Endothelial cell of umbilical vein (primary cell): Measurements from ENCODE around the gene CDCA5. TPM values are rescaled to one million over a fixed set of nuclear protein-coding genes. Genes with fewer than 3 reads are reported as not detected.

Experiments
- BruUV-seq: library from RNA; stranded (reverse); fragments of 400-500 nt; replicated peaks from 2 replicates; lab custom pipeline; 2021; lab: Mats Ljungman, UMichigan
- CTCF ChIA-PET: fragments of 300-600, 350-600 bp; sonication (Branson Sonifier 250); formaldehyde crosslinking; loops from one replicate; lab custom pipeline; 2021; ENCODE audit warnings: antibody characterized with exemption, inconsistent platforms; lab: Charles Lee
- POLR2A ChIA-PET: fragments of 300-600, 350-600 bp; sonication (Branson Sonifier 250); formaldehyde crosslinking; loops from one replicate; lab custom pipeline; 2021; ENCODE audit warnings: antibody characterized with exemption, inconsistent platforms; lab: Charles Lee
- DNase-seq: peaks from one replicate; pipeline ENCODE4 v3.0.0-alpha.2; 2011; ENCODE audit warnings: low read depth, low spot score
- FAIRE-seq: peaks from 2 replicates; lab custom pipeline; 2011; peaks lifted over from hg19 to GRCh38; lab: Jason Lieb, UNC
- H2AFZ ChIP-seq: 2 replicates; pipeline ENCODE4 v1.6.0; 2012; ENCODE audit warnings: low read depth, low read length, control low read depth, inconsistent platforms
- H3K27ac ChIP-seq: 2 replicates; pipeline ENCODE4 v1.5.1; 2011; ENCODE audit warnings: low read depth, mild to moderate bottlenecking, control low read depth, low read length, moderate library complexity; ENCODE audit not compliant: insufficient read depth
- H3K27me3 ChIP-seq, 2 experiments: 2 replicates each; pipeline versions ENCODE4 v1.6.0 to v1.6.1; 2011; ENCODE audit warnings: low read length in 2 of 2, mixed read lengths in 1 of 2; ENCODE audit not compliant: control insufficient read depth in 2 of 2, insufficient read depth in 2 of 2
- H3K36me3 ChIP-seq, 2 experiments: 2 replicates in 1 of 2; 3 replicates in 1 of 2; pipeline ENCODE4 v1.5.1; 2011; ENCODE audit warnings: low read length in 2 of 2, mild to moderate bottlenecking in 1 of 2, moderate library complexity in 1 of 2; ENCODE audit not compliant: control insufficient read depth in 2 of 2, insufficient read depth in 2 of 2; ENCODE audit errors: extremely low read depth in 1 of 2
- H3K4me1 ChIP-seq: 3 replicates; pipeline ENCODE4 v1.5.1; 2011; ENCODE audit warnings: mild to moderate bottlenecking, low read length; ENCODE audit not compliant: control insufficient read depth, insufficient read depth; ENCODE audit errors: extremely low read depth
- H3K4me2 ChIP-seq: 2 replicates; pipeline ENCODE4 v1.6.1; 2011; ENCODE audit warnings: low read length, control low read depth, mixed read lengths; ENCODE audit not compliant: insufficient read depth
- H3K4me3 ChIP-seq, 3 experiments: fragments of 200-600 bp in 1 of 3; sonication (generic), shearing (Covaris generic) in 1 of 3; replicated peaks in 1 of 3; 2 replicates each; pipeline ENCODE4 v1.5.1; 2011 to 2016; ENCODE audit warnings: control low read depth in 3 of 3, low read length in 3 of 3, mild to moderate bottlenecking in 2 of 3, inconsistent platforms in 1 of 3, low read depth in 1 of 3, moderate library complexity in 1 of 3; ENCODE audit not compliant: insufficient read depth in 1 of 3
- H3K79me2 ChIP-seq: 2 replicates; pipeline ENCODE4 v1.6.0; 2012; ENCODE audit warnings: low read length, inconsistent platforms; ENCODE audit not compliant: control insufficient read depth, insufficient read depth
- H3K9ac ChIP-seq: replicated peaks from 2 replicates; pipeline ENCODE3; 2011; ENCODE audit warnings: low read length, control low read depth; ENCODE audit not compliant: insufficient read depth; ENCODE audit errors: extremely low read depth
- H3K9me1 ChIP-seq: replicated peaks from 3 replicates; pipeline ENCODE4 v1.6.0; 2011; ENCODE audit warnings: mild to moderate bottlenecking, low read length; ENCODE audit not compliant: control insufficient read depth, insufficient read depth; ENCODE audit errors: extremely low read depth
- H3K9me3 ChIP-seq: replicated peaks from 2 replicates; pipeline ENCODE4 v1.5.1; 2012; ENCODE audit warnings: low read length, inconsistent platforms; ENCODE audit not compliant: control insufficient read depth, insufficient read depth
- H4K20me1 ChIP-seq: replicated peaks from 2 replicates; pipeline ENCODE3; 2011; ENCODE audit warnings: mild to moderate bottlenecking, low read length; ENCODE audit not compliant: control insufficient read depth, insufficient read depth; ENCODE audit errors: extremely low read depth
- CTCF ChIP-seq, 2 donors: IDR thresholded peaks; 1 replicate in 1 of 2; 2 replicates in 1 of 2; pipeline ENCODE4 v1.5.1; 2011; ENCODE audit warnings: low read length in 2 of 2, mild to moderate bottlenecking in 2 of 2, moderate library complexity in 2 of 2, control low read depth in 1 of 2, inconsistent platforms in 1 of 2, low read depth in 1 of 2; ENCODE audit not compliant: insufficient read depth in 1 of 2; ENCODE audit errors: extremely low read depth in 1 of 2
- EZH2 ChIP-seq: IDR thresholded peaks from 2 replicates; pipeline ENCODE4 v1.6.1; 2012; ENCODE audit warnings: borderline replicate concordance, low read depth, mild to moderate bottlenecking, moderate library complexity, low read length, inconsistent platforms; ENCODE audit not compliant: severe bottlenecking
- FOS ChIP-seq: IDR thresholded peaks from 2 replicates; pipeline ENCODE4 v1.6.1; 2011; ENCODE audit warnings: mild to moderate bottlenecking, low read length, moderate library complexity, borderline replicate concordance; ENCODE audit not compliant: insufficient read depth
- GATA2 ChIP-seq: IDR thresholded peaks from 2 replicates; pipeline ENCODE4 v1.7.0; 2011; ENCODE audit warnings: low read depth, mild to moderate bottlenecking, moderate library complexity, mixed read lengths, low read length; ENCODE audit not compliant: insufficient read length, insufficient read depth
- JUN ChIP-seq: IDR thresholded peaks from 2 replicates; pipeline ENCODE4 v1.6.1; 2011; ENCODE audit warnings: borderline replicate concordance, low read depth; ENCODE audit not compliant: insufficient read length, insufficient read depth
- MAX ChIP-seq: IDR thresholded peaks from 2 replicates; pipeline ENCODE4 v1.6.1; 2011; ENCODE audit not compliant: insufficient read depth, insufficient read length
- MYC ChIP-seq: IDR thresholded peaks from one replicate; pipeline ENCODE4 v1.6.1; 2011; ENCODE audit warnings: mild to moderate bottlenecking, low read depth, low read length
- POLR2A ChIP-seq: IDR thresholded peaks from 2 replicates; pipeline ENCODE4 v1.6.1; 2012; ENCODE audit warnings: low read depth, mild to moderate bottlenecking, control low read depth, low read length
- POLR2AphosphoS5 ChIP-seq: IDR thresholded peaks from 2 replicates; pipeline ENCODE4 v1.6.1; 2012; ENCODE audit warnings: low read depth, mild to moderate bottlenecking, control low read depth, low read length, moderate library complexity; ENCODE audit not compliant: insufficient read depth
- dilution Hi-C: fragments of 300-500 bp; cut with MboI; formaldehyde crosslinking; loops from one replicate; pipeline ENCODE4 v1.15.0; 2019; ENCODE audit warnings: low sequenced_read_pairs; ENCODE audit not compliant: extremely low pct_ligation_motif_present
- intact Hi-C: fragments of 100-400 bp; cut with micrococcal nuclease; formaldehyde crosslinking; loops from one replicate; pipeline ENCODE4 v1.10.0; 2022
- polyA plus RNA-seq, 4 experiments: library from polyadenylated mRNA; depleted of rRNA in 3 of 4; stranded (reverse) in 3 of 4; unstranded in 1 of 4; fragments of >200 nt; gene quantifications; 2 replicates each; pipeline versions ENCODE4 v1.2.1 to v1.2.3, GENCODE V29; 2011 to 2012; ENCODE audit warnings: missing spikeins in 1 of 4
- total RNA-seq: library from RNA; stranded (reverse); gene quantifications from 2 replicates; pipeline ENCODE4 v1.2.3, GENCODE V29; 2021

Gene CDCA5
- total and polyA plus RNA-seq, 2 donors (not counting 3 experiments of a cell fraction or from before 2014, with no cell fraction given), result 16.4 to 35.7 TPM

GRCh38 chr11:65125197-65126056, 41.6 kb upstream of the CDCA5 start:
- POLR2A ChIA-PET, result interaction anchor here (1.4 kb wide), 1 partner anchor 10 kb away, joined by 3 read pairs; no protein-coding TSS in a partner anchor
- no peak overlapping the region for H3K4me2 ChIP-seq
- dilution Hi-C loops (no loop called here), intact Hi-C loops (no loop called here)
- DNase-seq (no peak), FAIRE-seq (no peak)
- H3K4me1 ChIP-seq, result peaks cover 11% of the 10 kb centered on the region
- no peaks in the 10 kb centered on the region for H3K9me1 ChIP-seq
- no peaks in the 10 kb centered on the region for H3K27me3 ChIP-seq
- no peak overlapping the region for H2AFZ ChIP-seq
- TF ChIP-seq POLR2A (peak; percentile 19), EZH2 (no peak)
- peaks cover 29% of the 10 kb centered on the region for H3K79me2 ChIP-seq
- no peaks in the 10 kb centered on the region for H3K9me3 ChIP-seq
- H3K27ac ChIP-seq, result no peak overlapping the region
- CTCF ChIA-PET, result interaction anchor here (1.0 kb wide), 1 partner anchor 80 kb away, joined by 3 read pairs; no protein-coding TSS in a partner anchor
- no peaks in the 10 kb centered on the region for H4K20me1 ChIP-seq
- no peak overlapping the region for H3K9ac ChIP-seq
- no TSS peak for BruUV-seq
- peaks cover 16 to 45% of the 10 kb centered on the region in 2 experiments for H3K36me3 ChIP-seq
- no peak overlapping the region for H3K4me3 ChIP-seq

GRCh38 chr11:65124480-65125196, 40.8 kb upstream of the CDCA5 start:
- H3K27me3 ChIP-seq, result no peaks in the 10 kb centered on the region
- no peak overlapping the region for H2AFZ ChIP-seq
- TF ChIP-seq EZH2 (no peak), GATA2 (no peak), CTCF (IDR thresholded peaks at IDR 0.05; ENCODE audit: extremely low read depth in 1 of 2, insufficient read depth in 1 of 2, low read depth in 1 of 2, low read length in 2 of 2) (no peak), JUN (no peak), POLR2AphosphoS5 (no peak), MYC (no peak), FOS (no peak), POLR2A (no peak), MAX (no peak)
- DNase-seq (no peak), FAIRE-seq (no peak)
- H4K20me1 ChIP-seq, result no peaks in the 10 kb centered on the region
- H3K9me3 ChIP-seq, result no peaks in the 10 kb centered on the region
- dilution Hi-C loops (no loop called here), intact Hi-C loops (no loop called here)
- peaks cover 11% of the 10 kb centered on the region for H3K4me1 ChIP-seq
- H3K27ac ChIP-seq, result no peak overlapping the region
- BruUV-seq, result TSS peak; percentile 0
- no peaks in the 10 kb centered on the region for H3K9me1 ChIP-seq
- H3K4me3 ChIP-seq, result no peak overlapping the region
- H3K4me2 ChIP-seq, result no peak overlapping the region
- ChIA-PET POLR2A (no interaction called here), CTCF (interaction anchor here (1.0 kb wide), 1 partner anchor 80 kb away, joined by 3 read pairs; no protein-coding TSS in a partner anchor)
- peaks cover 33% of the 10 kb centered on the region for H3K79me2 ChIP-seq
- no peak overlapping the region for H3K9ac ChIP-seq
- H3K36me3 ChIP-seq, result peaks cover 17 to 44% of the 10 kb centered on the region in 2 experiments
